GM18907 (cell line): ENCODE measurements around the gene AP1M1.
"Not testable (repeated sequence)": the region's sequence is repeated elsewhere in the genome, so short reads cannot be mapped to it uniquely, and the experiment has no call there.

Experiments used
- ATAC-seq: cut with Tn5 transposase; IDR thresholded peaks from one replicate; pipeline ENCODE4 v1.9.1; 2021; ENCODE audit warnings: mild to moderate bottlenecking, moderate library complexity; ENCODE audit not compliant: unreplicated experiment

The AP1M1 gene

DNA sequence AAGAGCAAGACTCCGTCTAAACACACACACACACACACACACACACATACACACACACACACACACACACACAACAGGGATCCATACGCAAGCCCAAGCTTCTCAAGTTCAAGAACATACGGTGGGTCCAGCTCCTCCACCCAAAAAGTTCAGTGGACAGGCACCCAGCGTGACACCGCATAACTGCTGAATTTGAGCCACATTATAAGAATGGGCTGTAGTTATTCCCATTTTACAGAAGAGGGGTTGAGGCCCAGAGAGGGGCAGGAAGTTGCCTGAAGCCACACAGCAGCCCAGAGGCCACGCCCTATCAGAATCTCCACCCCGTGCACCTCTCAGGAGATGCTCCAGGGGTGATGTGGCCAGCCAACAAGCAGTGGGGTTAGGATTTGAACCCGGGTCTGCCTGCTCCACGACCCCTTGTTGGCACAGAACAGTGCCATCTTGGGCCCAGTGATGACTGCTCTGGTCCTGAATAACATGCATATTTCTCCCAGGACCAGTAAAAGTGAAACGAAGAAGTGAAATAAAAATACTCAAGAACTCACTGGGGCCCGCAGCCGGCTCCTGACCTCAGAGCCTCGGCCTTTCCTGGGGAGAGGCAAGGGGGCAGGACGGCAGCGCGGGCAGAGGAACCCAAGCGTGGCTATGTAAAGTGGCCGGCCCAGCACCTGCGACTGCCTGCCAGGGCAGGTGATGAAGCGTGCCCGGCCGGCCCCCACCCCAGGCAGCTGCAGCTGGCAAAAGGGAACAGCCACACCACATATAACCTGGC lies 61.9 kb downstream of the AP1M1 start:
- ATAC-seq = peak; percentile 65

DNA sequence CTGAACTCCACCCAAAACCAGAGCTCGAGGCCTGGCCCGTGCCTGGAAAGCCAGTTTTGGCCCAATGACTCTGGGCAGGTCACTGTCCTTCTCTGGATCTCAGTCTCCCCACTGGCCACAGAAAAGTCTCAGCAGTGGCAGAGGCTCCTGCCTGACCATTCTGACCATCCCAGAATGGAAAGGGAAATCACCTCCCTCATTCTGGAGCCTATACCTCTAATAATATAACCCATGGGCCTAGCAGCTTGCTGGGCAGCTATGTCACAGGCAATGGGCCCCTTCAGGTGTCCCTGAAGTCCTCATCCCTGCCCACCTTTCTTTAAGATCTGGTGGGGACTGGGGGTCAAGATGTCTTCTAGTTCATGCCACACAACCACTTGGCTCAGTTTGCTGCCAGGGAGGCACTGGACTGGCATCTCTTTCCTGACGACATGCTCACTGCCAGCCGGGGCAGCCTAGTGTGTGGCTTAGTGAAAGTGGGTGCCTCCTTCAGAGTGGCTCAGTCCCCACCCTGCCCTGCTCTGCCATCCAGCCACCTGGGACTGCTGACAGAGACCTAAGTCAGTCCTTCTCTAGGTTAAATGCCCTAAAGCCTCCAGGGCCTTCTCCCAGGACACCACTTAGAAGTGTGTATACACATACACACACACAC lies 62.6 kb downstream of the AP1M1 start:
- no peak for ATAC-seq

DNA sequence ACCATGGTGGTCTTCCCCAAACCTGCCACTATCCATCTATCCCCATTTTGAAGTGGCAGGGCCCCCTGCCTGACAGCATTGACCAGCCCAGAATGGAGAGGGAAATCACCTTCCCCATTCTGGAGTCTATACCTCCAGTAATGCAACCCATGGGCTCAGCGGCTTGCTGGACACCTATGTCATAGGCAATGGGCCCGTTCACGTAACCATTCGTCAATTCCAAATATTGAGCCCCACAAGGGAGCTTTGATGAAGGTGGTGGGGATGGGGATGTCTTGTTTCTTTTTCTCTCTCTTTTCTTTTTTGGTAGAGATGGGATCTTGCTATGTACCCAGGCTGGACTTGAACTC lies 63.1 kb downstream of the AP1M1 start:
- no peak for ATAC-seq

DNA sequence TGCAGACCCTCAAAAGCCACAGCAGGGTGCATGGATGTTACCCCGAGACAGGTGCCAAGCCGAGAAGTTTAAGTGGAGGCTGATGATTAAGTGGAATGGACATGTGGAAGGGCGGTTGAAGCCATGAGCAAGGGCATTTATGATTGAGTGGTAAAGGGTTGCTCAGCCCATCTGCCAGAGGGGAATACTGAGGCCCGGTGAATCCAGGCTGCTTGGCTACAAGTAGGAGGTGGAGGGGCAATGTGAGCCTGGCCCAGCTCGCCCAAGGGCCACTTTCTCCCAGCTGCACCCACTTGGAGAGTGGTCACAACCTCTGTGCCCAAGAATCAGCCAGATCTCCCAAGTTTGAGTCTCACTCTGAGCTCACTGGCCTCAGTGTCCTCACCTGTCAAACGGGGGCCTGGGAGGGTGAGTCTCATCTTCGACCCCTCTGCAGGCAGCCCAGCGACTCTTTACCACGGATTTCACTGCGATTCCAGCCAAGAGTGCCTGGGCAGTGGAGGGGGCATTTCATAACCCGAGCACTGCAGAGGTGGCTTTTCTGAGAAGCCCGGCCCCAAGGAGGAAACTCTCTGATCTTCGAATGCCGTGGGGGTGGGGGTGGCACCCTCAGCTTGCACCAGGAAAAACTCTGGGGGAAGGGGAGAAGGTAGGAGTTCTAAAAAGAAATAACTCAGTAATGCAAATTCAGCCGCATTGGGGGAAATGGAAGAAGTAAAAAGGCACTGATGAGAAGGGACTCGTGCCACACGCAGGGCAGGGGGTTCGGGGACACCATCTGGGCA lies 64.1 kb downstream of the AP1M1 start:
- no peak for ATAC-seq

DNA sequence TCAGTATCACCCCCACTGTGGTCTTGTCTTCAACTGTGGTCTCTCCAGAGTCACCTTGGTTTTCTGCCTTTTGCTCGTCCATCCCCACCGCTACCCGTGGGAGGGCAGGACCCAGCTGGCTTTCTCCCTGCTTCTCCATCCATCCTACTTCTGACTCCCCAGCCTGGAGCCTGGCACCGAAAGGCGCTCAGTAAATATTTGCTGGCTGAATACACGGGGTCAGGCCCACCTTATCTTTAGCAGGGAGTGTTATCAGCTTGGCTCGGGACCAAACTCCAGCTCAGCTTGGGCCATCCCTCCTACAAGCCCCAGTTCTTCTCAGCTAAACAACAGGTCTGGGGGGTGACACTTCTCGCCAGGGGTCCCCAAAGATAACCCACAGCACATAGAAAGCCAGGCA lies 64.9 kb downstream of the AP1M1 start:
- ATAC-seq = no peak

DNA sequence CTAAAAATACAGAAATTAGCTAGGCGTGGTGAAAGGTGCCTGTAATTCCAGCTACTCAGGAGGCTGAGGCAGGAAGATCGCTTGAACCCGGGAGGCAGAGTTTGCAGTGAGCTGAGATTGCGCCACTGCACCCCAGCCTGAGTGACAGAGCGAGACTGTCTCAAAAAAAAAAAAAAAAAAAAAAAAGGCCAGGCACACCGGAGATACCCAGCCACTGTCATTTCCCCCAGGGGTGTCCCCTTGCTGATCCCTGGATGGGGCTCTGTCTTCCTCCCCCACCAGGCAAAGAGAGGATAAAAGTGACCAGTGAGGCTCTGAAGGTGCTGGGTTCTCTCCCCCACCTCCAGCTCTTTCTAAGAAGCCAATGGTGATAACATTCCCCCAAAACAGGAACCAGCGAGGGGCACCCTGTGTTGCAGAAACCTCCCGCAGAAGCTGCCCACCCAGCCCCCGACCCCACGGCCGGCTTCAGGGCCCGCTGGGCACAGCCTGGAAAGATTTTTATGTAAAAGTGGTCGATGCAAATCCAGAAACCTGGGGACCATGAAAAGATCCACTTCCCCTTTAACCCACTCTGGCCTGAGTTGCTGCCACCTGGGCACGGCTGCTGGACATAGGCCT lies 65.5 kb downstream of the AP1M1 start:
- no peak for ATAC-seq

DNA sequence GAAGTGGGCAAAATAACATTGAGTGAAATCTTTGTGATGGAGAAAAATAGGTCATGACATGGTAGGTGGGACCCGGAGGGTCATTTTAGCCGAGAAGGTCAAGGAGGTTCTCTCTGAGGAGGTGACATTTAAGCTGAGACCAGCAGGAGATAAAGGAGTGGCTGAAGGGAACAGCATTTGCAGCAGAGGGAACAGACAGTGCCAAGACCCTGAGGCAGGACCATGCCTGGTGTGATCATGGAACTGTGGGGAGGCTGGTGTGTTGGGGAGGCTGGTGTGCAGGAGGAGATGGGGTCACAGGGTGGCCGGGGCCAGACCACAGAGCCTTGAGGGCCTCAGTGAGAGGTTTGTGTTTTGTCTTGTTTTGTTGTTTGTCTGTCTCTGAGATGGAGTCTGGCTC lies 67.5 kb downstream of the AP1M1 start:
- ATAC-seq = no peak

DNA sequence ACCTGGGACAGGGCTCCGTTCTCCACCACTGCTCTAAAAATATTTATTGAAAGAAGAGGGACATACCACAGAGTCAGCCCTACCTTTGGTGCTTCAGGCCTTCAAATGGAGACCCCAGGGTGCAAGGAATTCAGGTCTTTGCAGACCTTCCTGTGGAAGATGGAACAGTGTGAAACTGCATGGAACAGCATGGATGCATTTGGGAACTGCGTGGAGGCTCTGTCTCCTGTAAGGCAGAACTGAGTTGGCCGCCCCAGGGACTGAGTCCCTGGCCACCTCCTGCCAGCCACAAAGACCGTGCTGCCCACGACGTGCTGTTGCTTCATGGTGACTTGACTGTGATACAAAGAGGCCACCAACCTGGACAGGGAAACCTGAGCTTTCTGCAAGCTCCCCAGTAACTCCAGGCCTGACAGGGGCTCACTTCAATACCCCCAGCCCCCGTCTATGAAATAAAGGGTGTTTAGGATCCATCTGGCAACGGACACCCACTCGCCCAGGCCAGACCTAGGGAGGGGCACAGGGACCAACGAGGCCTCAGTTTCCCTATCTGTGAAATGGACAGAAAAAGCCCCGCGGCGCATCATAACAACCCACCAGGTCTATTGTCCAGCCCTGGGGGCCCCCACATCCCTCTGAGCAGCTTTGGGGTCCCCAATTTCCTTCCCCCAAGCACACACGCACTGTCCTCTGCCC lies 68.3 kb downstream of the AP1M1 start:
- ATAC-seq = no peak

DNA sequence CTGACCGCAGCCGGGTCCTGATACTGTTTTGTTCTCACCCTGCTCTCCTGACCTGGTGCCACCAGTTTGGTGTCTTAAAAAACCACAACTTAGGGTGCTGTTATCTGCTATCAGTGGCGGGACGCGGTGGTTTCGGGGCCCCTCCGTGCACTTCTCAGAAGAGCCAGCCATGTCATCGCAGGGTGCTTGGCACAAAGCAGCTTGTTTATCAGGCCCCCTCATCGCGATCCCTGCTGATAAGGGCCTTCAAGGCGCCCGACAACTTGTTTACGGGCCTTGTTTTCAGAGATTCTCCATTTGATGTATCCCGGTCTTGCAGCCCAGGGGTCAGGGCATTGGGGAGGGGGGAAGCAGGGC lies 68.9 kb downstream of the AP1M1 start:
- ATAC-seq = no peak

DNA sequence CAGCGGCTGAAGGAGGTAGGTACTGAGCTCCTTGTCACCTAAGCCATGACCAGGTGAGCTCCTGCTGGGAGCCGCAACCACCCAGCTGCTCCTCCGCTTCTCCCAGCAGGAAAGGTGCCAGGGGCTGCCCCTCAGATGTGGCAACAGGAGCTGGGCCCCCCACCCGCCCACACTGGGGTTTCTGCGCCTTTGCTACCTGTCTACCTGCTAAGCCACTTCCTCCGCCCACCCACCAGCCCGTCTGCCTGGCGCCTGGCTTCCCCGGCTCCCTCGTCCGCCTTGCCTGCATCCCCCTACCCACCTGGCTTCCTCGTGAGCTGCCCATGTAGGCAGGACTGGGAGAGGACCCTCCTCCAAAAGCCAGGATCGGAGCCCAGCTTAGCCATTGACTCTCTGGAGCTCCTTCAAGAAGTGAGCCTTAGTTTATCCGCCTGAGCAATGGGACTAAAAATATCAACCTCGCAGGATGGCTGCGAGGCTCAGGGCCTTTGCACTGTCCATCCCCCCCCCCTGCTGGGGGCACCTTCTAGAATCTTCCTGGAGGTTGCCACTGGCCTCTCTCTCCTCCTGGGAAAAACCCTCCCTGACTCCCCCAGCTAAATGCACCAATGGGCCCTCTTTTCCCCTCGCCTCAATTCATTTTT lies 71.1 kb downstream of the AP1M1 start:
- no peak for ATAC-seq

DNA sequence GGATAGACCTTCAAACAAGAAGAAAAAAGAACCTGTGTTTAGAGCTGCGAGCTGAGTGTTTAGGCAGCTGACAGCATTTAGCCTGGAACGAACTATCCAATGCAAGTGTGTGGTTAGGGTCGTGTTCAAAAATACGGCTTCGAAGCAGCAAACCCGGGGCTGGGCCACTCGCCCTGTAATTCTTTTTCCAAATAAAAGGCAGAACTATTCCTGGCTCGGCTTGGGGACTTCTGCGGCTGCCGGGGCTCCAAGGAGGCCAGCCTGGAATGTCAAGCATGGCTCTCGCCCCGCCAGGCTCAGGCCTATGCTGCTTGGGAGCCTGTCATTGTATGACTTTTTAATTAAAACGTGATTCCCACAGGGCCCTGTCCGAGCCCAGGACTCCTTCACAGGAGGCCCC lies 75.2 kb downstream of the AP1M1 start:
- ATAC-seq = no peak

DNA sequence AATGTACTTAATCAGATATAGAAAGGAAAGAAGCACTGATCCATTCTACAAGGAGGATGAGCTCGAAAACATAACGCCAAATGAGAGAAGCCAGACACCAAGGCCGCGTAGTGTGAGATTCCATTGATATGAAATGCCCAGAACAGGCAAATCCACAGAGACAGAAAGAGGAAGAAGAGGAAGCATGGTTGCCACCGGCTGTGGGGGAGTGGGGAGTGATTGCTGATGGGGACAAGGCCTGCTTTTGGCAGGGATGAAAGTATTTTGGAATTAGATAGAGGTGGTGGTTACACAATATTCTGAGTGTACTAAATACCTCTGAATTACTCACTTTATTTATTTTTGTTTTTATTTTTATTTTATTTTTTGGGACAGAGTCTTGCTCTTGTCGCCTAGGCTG lies 76.7 kb downstream of the AP1M1 start:
- ATAC-seq = no peak

DNA sequence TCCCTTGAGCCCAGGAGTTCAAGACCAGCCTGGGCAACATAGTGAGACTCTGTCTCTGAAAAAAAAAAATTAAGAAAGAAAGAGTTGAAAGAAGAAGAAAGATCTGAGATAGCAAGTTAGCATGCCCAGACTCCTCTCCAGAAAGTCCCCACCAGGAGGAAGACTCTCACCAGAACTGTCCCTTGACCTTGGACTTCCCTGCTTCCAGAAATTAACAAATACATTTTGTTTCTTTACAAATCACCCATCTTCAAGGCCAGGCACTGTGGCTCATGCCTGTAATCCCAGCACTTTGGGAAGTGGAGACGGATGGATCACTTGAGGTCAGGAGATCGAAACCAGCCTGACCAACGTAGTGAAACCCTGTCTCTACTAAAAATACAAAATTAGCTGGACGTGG lies 82.6 kb downstream of the AP1M1 start:
- ATAC-seq = no peak

DNA sequence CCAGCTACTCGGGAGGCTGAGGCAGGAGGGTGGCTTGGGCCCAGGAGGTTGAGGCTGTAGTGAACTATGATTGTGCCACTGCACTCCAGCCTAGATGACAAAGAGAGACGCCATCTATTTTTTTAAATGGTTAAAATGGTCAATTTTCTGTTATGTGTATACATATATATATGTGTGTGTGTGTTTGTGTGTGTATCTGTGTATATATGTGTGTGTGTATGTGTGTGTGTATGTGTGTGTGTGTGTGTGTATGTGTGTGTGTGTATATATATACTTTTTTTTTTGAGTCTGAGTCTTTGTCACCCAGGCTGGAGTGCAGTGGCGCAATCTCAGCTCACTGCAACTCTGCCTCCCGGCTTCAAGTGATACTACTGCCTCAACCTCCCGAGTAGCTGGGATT lies 84.0 kb downstream of the AP1M1 start:
- ATAC-seq = no peak

DNA sequence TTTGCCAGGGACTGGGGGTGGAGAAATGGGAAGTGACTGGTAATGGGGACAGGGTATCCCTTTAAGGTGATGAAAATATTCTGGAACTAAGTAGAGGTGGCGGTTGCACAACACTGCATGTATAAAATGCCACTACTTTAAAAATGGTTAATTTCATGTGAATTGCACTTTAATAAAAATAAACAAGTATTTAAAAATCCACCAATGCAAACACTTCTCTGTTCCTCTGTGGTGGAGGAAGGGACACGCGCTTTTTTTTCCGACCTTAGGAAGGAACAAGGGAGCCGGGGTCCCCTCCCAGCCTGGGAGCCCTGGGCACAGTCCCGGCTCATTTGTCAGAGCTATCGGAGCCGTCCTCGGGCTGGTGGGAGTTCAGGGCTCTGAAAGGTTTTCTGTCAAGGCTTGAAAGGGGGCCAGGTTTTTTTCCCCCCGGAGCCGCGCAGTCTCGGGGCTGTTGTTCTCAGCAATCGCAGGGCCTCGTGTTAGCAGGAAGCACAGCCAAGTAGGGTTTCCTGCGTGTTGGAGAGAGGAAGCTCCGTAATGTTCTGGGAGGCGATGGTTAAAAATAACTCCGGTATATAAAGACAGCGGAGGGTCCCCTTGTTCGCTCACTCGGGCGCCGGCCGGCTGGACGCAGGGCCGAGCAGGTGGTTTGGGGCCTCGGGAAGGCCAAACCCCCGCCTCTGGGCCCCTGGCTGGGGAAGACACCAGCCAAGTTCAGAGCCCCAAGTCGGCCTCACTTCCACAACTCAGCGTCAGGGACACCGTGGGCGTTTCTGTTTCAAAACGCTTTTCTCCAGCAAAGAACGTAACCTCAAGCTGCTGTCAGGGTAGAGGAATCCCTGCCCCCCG lies 85.7 kb downstream of the AP1M1 start:
- ATAC-seq = no peak

DNA sequence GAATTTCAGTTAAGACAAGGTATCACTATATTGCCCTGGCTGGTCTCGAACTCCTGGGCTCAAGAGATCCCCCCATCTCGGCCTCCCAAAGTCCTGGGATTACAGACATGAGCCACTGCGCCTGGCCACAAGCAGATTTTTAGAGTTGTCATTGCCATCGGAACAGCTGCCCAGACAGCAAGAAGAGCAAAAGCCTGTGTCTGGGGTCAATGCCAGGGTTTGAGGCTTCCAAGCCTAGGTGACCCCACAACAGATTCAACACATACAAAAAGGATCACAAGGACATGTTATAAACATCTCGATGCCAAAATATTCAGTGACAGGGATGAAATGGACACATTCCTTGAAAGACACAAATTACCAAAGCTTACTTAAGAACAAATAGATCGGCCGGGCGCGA lies 86.8 kb downstream of the AP1M1 start:
- ATAC-seq = no peak

DNA sequence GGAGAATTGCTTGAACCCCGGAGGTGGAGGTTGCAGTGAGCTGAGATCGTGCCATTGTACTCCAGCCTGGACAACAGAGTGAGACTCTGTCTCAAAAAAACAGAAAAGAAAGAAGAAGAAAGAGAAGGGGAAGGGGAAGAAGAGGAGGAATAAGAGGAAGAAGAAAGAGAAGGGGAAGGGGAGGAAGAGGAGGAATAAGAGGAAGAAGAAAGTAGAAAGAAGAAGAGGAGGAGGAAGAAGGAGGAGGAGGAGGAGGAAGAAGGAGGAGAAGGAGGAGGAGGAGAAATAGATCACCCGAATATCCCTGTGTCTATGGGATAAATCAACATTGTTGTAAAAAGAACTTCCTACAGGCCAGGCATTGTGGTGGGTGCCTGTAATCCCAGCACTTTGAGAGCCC lies 87.4 kb downstream of the AP1M1 start:
- not testable (repeated sequence) for ATAC-seq

DNA sequence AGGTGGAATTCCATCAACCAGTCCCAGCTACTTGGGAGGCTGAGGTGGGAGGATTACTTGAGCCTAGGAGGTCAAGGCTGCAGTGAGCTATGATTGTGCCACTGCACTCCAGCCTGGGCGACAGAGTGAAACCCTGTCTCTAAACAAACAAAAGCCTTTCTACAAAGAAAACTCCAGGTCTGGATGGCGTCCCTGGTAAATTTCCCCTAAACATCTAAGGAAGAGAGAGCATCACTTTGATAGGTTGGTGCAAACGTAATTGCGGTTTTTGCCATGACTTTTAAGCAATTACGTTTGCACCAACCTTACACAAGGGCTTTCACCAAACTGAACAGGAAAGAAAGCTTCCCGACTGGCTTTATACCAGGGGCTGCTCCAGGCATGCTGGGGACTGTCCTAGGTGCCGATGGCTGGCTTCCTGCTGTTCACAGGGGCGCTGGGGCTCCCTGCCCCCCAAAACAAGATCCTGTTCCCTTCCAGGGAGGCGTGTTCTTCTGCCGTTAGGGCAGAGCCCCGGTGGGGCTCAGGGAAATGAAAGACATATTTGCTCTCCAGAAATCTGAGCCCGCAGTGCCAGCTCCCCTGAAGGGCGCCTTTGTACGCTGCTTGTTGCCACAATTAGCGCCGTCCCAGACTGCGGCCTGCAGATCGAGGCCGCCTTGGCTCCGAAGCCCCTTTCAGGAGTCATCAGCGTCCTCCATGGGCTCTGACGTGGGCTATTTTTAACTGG lies 88.2 kb downstream of the AP1M1 start:
- ATAC-seq = no peak

DNA sequence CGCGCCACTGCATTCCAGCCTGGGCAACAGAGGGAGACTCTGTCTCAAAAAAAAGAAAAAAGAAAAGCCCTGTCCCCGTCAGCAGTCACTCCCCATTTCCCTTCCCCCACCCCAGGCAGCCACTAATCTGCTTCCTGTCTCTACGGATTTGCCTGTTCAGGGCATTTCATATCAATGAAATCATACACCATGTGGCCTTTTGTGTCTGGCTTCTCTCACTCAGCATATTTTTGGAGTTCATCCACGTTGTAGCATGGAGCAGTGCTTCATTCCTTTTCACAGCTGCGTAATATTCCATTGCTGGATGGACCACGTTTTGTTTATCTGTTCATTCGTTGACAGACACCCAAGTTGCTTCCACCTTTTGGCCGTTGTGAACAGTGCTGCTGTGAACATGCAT lies 90.8 kb downstream of the AP1M1 start:
- ATAC-seq = no peak
